Neuronal stem cell (in vitro differentiated cells): ENCODE results near the gene RBM19.

Experiments used
- DNase-seq: peaks from one replicate; pipeline ENCODE4 v3.0.0-alpha.2; 2013; ENCODE audit warnings: low spot score
- H2AFZ ChIP-seq: one replicate; pipeline ENCODE4 v1.6.1; 2013; ENCODE audit warnings: mild to moderate bottlenecking, low read length, inconsistent platforms
- H2AK5ac ChIP-seq: 2 replicates; pipeline ENCODE4 v1.6.1; 2013; ENCODE audit warnings: low read depth, mild to moderate bottlenecking, inconsistent platforms, low read length, moderate library complexity, mixed read lengths
- H2BK120ac ChIP-seq: 2 replicates; pipeline ENCODE4 v1.6.1; 2013; ENCODE audit warnings: low read depth, mild to moderate bottlenecking, inconsistent platforms, low read length, moderate library complexity, mixed read lengths
- H2BK12ac ChIP-seq: one replicate; pipeline ENCODE4 v1.6.1; 2013; ENCODE audit warnings: low read length, inconsistent platforms
- H2BK15ac ChIP-seq: 2 replicates; pipeline ENCODE4 v1.6.1; 2013; ENCODE audit warnings: mild to moderate bottlenecking, low read length, inconsistent platforms, mixed read lengths
- H2BK5ac ChIP-seq: one replicate; pipeline ENCODE4 v1.6.1; 2013; ENCODE audit warnings: inconsistent platforms, mild to moderate bottlenecking, low read length, moderate library complexity
- H3K14ac ChIP-seq: one replicate; pipeline ENCODE4 v1.6.1; 2013; ENCODE audit warnings: low read length, inconsistent platforms
- H3K18ac ChIP-seq: 2 replicates; pipeline ENCODE4 v1.6.1; 2013; ENCODE audit warnings: low read length, inconsistent platforms
- H3K23ac ChIP-seq: 2 replicates; pipeline ENCODE4 v1.6.1; 2013; ENCODE audit warnings: low read depth, mild to moderate bottlenecking, mixed read lengths, low read length, inconsistent platforms; ENCODE audit not compliant: poor library complexity
- H3K27ac ChIP-seq: replicated peaks from 3 replicates; pipeline ENCODE4 v1.5.1; 2013; ENCODE audit warnings: low read length, inconsistent platforms
- H3K27me3 ChIP-seq, 3 experiments: 2 replicates each; pipeline ENCODE4 v1.6.1; 2013; ENCODE audit warnings: low read length in 3 of 3, mild to moderate bottlenecking in 2 of 3, inconsistent platforms in 1 of 3, low read depth in 1 of 3, mixed read lengths in 1 of 3, moderate library complexity in 1 of 3; ENCODE audit not compliant: control insufficient read depth in 3 of 3, insufficient read depth in 3 of 3
- H3K36me3 ChIP-seq, 2 donors: replicated peaks in 1 of 2; 2 replicates each; pipeline ENCODE4 v1.6.1; 2013; ENCODE audit warnings: low read length in 2 of 2; ENCODE audit not compliant: control insufficient read depth in 2 of 2, insufficient read depth in 2 of 2
- H3K4ac ChIP-seq: 2 replicates; pipeline ENCODE4 v1.6.1; 2013; ENCODE audit warnings: inconsistent platforms, mild to moderate bottlenecking, low read length, moderate library complexity
- H3K4me1 ChIP-seq, 2 donors: 1 replicate in 1 of 2; 2 replicates in 1 of 2; pipeline ENCODE4 v1.6.1; 2013; ENCODE audit warnings: low read length in 2 of 2, low read depth in 1 of 2; ENCODE audit not compliant: control insufficient read depth in 2 of 2, insufficient read depth in 1 of 2
- H3K4me2 ChIP-seq: one replicate; pipeline ENCODE4 v1.6.1; 2013; ENCODE audit warnings: mild to moderate bottlenecking, low read length, inconsistent platforms; ENCODE audit not compliant: insufficient read depth, poor library complexity, severe bottlenecking
- H3K4me3 ChIP-seq, 2 donors: 2 replicates each; pipeline ENCODE4 v1.5.1; 2013; ENCODE audit warnings: low read length in 2 of 2, mild to moderate bottlenecking in 2 of 2, inconsistent platforms in 1 of 2, moderate library complexity in 1 of 2
- H3K79me1 ChIP-seq: one replicate; pipeline ENCODE4 v1.6.1; 2013; ENCODE audit warnings: low read depth, mild to moderate bottlenecking, inconsistent platforms, low read length, moderate library complexity
- H3K9ac ChIP-seq: one replicate; pipeline ENCODE4 v1.6.1; 2013; ENCODE audit warnings: mild to moderate bottlenecking, low read depth, low read length, inconsistent platforms; ENCODE audit not compliant: poor library complexity
- H3K9me3 ChIP-seq, 2 donors: replicated peaks in 1 of 2; 2 replicates each; pipeline versions ENCODE3 to v1.6.1; 2013; ENCODE audit warnings: low read length in 2 of 2, mild to moderate bottlenecking in 2 of 2, inconsistent platforms in 1 of 2, low read depth in 1 of 2, mixed read lengths in 1 of 2, moderate library complexity in 1 of 2; ENCODE audit not compliant: control insufficient read depth in 2 of 2, insufficient read depth in 1 of 2
- H4K8ac ChIP-seq: one replicate; pipeline ENCODE4 v1.6.1; 2013; ENCODE audit warnings: low read depth, mild to moderate bottlenecking, inconsistent platforms, low read length, moderate library complexity
- H4K91ac ChIP-seq: one replicate; pipeline ENCODE4 v1.6.1; 2013; ENCODE audit warnings: low read length, low read depth, mild to moderate bottlenecking, inconsistent platforms; ENCODE audit not compliant: poor library complexity
- WGBS, 2 donors: extraction: QIAGEN DNeasy Blood & Tissue Kit; methylation state at CpG; one replicate each; pipeline ENCODE4 v1.1.7; 2013; ENCODE audit warnings: missing lambda C conversion rate in 2 of 2, mixed read lengths in 1 of 2; ENCODE audit not compliant: insufficient read length in 2 of 2, insufficient replicate concordance in 1 of 2; ENCODE audit errors: extremely low coverage in 2 of 2; 5-methylcytosine and 5-hydroxymethylcytosine counted together

The RBM19 gene

GRCh38 chr12:113946175-113946574 lies 19.9 kb downstream of the RBM19 start:
- no CpG with 5 or more reads among the region's 8 CpGs for whole genome bisulfite sequencing, 2 donors
- no peaks in the 10 kb centered on the region for H3K27me3 ChIP-seq
- no peak overlapping the region for H2BK12ac ChIP-seq
- H3K9me3 ChIP-seq: no peaks in the 10 kb centered on the region
- H3K4me2 ChIP-seq: no peak overlapping the region
- no peak overlapping the region for H3K4ac ChIP-seq
- H3K23ac ChIP-seq: no peak overlapping the region
- no peaks in the 10 kb centered on the region for H3K79me1 ChIP-seq
- H3K4me3 ChIP-seq: no peak overlapping the region
- H2BK15ac ChIP-seq: no peak overlapping the region
- H3K9ac ChIP-seq: no peak overlapping the region
- H3K18ac ChIP-seq: no peak overlapping the region
- H2BK5ac ChIP-seq: no peak overlapping the region
- H2AFZ ChIP-seq: no peak overlapping the region
- H3K36me3 ChIP-seq: peaks cover 18 to 84% of the 10 kb centered on the region in 2 donors
- H2AK5ac ChIP-seq: no peak overlapping the region
- H3K27ac ChIP-seq: no peak overlapping the region
- H4K91ac ChIP-seq: no peak overlapping the region
- no peak overlapping the region for H3K14ac ChIP-seq
- H2BK120ac ChIP-seq: no peak overlapping the region
- H3K4me1 ChIP-seq: no peaks in the 10 kb centered on the region
- H4K8ac ChIP-seq: no peak overlapping the region
- DNase-seq: no peak

GRCh38 chr12:113945174-113946173 lies 20.7 kb downstream of the RBM19 start:
- Histone ChIP-seq H4K91ac (no peak overlapping the region), H3K14ac (no peak overlapping the region), H2BK5ac (no peak overlapping the region), H2AK5ac (no peak overlapping the region), H3K27me3 (no peaks in the 10 kb centered on the region), H3K23ac (no peak overlapping the region), H3K18ac (no peak overlapping the region), H3K27ac (no peak overlapping the region), H2BK120ac (no peak overlapping the region), H3K79me1 (no peaks in the 10 kb centered on the region), H4K8ac (no peak overlapping the region), H2BK12ac (no peak overlapping the region), H3K4me1 (no peaks in the 10 kb centered on the region), H2BK15ac (no peak overlapping the region), H3K36me3 (peaks cover 21 to 91% of the 10 kb centered on the region in 2 donors), H3K9me3 (no peaks in the 10 kb centered on the region), H3K9ac (no peak overlapping the region), H3K4me2 (no peak overlapping the region), H3K4ac (no peak overlapping the region), H2AFZ (no peak overlapping the region), H3K4me3 (no peak overlapping the region)
- WGBS, 2 donors: no CpG with 5 or more reads among the region's 20 CpGs
- DNase-seq: no peak

DNA sequence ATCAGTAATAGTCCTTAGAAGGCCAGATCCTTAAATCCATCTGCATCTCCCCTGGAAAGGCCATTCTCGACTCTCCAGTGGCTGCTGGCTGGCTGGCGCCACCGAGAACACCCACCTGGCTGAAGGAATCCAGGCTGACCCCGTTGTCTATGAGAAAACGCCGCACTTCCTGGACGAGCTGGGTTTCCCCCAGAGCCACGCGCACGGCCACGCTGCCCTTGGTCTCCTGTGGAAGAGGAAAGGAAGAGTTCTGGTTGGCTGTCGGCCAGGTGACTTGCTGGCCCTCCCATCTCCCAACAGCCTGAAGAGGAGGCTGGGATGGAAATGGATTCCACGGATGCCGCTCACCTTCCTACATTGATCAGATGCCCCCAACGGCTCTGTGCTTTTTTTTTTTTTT lies 23.9 kb downstream of the RBM19 start:
- Histone ChIP-seq H3K36me3 (peaks cover 15 to 89% of the 10 kb centered on the region in 2 donors), H2AFZ (no peak overlapping the region), H3K9me3 (no peaks in the 10 kb centered on the region), H3K79me1 (no peaks in the 10 kb centered on the region), H3K27me3 (no peaks in the 10 kb centered on the region), H4K8ac (no peak overlapping the region), H3K18ac (no peak overlapping the region), H2BK15ac (no peak overlapping the region), H3K14ac (no peak overlapping the region), H4K91ac (no peak overlapping the region), H3K4me2 (no peak overlapping the region), H3K4me3 (no peak overlapping the region), H2BK12ac (no peak overlapping the region), H3K4ac (no peak overlapping the region), H2BK5ac (no peak overlapping the region), H2BK120ac (no peak overlapping the region), H3K9ac (no peak overlapping the region), H3K27ac (no peak overlapping the region), H3K4me1 (peaks cover 0 to 2% of the 10 kb centered on the region in 2 donors), H2AK5ac (no peak overlapping the region), H3K23ac (peak overlapping the region; percentile 25)
- DNase-seq: no peak
- WGBS, 2 donors: no CpG with 5 or more reads among the region's 15 CpGs

- Histone ChIP-seq H4K91ac (no peak overlapping the region), H3K14ac (no peak overlapping the region), H3K23ac (no peak overlapping the region), H3K36me3 (peaks cover 12 to 89% of the 10 kb centered on the region in 2 donors), H2AFZ (no peak overlapping the region), H3K79me1 (no peaks in the 10 kb centered on the region), H2BK15ac (no peak overlapping the region), H2BK12ac (no peak overlapping the region), H3K4me1 (peaks cover 0 to 2% of the 10 kb centered on the region in 2 donors), H3K4ac (no peak overlapping the region), H2BK120ac (no peak overlapping the region), H2BK5ac (no peak overlapping the region), H3K27me3 (no peaks in the 10 kb centered on the region), H4K8ac (no peak overlapping the region), H3K4me3 (no peak overlapping the region), H3K27ac (no peak overlapping the region), H3K9ac (no peak overlapping the region), H3K18ac (no peak overlapping the region), H3K9me3 (no peaks in the 10 kb centered on the region), H3K4me2 (no peak overlapping the region), H2AK5ac (no peak overlapping the region)
- WGBS, 2 donors: no CpG with 5 or more reads among the region's 1 CpG
- no peak for DNase-seq
These were observed 25.0 kb downstream of the RBM19 start for GRCh38 chr12:113941208-113941486.
